22Rv1 (cell line): Measurements from ENCODE around the gene C2orf78.

ENCODE experiments used
- CTCF ChIP-seq: fragments of 450-650 bp; IDR thresholded peaks from 2 replicates; pipeline ENCODE4 v1.5.1; 2017; ENCODE audit warnings: mild to moderate bottlenecking
- ZFX ChIP-seq: fragments of 450-650 bp; IDR thresholded peaks from 2 replicates; pipeline ENCODE4 v1.6.1; 2017; ENCODE audit warnings: antibody characterized with exemption, borderline replicate concordance

- TF ChIP-seq CTCF (no peak), ZFX (no peak)
Measured at GRCh38 chr2:73855526-73855925, 71.5 kb downstream of the C2orf78 start.
